H1 (cell line): Measurements from ENCODE around the gene RSBN1. TPM values are rescaled to one million over a fixed set of nuclear protein-coding genes. Genes with fewer than 3 reads are reported as not detected.

ENCODE experiments used
- CTCF ChIA-PET: fragments of 300-600 bp; sonication (Branson Sonifier 250); formaldehyde crosslinking; loops from one replicate; lab custom pipeline; 2021; ENCODE audit not compliant: partially characterized antibody; lab: Charles Lee
- POLR2A ChIA-PET: fragments of 300-600 bp; sonication (Branson Sonifier 250); formaldehyde crosslinking; loops from one replicate; lab custom pipeline; 2021; ENCODE audit warnings: inconsistent platforms; ENCODE audit not compliant: partially characterized antibody; lab: Charles Lee
- DNase-seq, 2 experiments: peaks; one replicate each; pipeline versions ENCODE4 v3.0.0 to v3.0.0-alpha.2; 2010 to 2022; ENCODE audit warnings: low spot score in 2 of 2, low read depth in 1 of 2, mixed read lengths in 1 of 2
- FAIRE-seq: peaks from 2 replicates; lab custom pipeline; 2011; peaks lifted over from hg19 to GRCh38; lab: Jason Lieb, UNC
- H2AFZ ChIP-seq: 2 replicates; pipeline ENCODE4 v1.8.1; 2012; ENCODE audit warnings: low read length, inconsistent platforms
- H2AK5ac ChIP-seq: 2 replicates; pipeline ENCODE4 v1.6.1; 2013; ENCODE audit warnings: low read depth, low read length
- H2BK120ac ChIP-seq: replicated peaks from 2 replicates; pipeline ENCODE3; 2013; ENCODE audit warnings: low read depth, low read length, inconsistent platforms
- H2BK12ac ChIP-seq: 2 replicates; pipeline ENCODE4 v1.6.1; 2013; ENCODE audit warnings: low read depth, low read length
- H2BK15ac ChIP-seq: 2 replicates; pipeline ENCODE4 v1.6.1; 2013; ENCODE audit warnings: low read length
- H2BK20ac ChIP-seq: 2 replicates; pipeline ENCODE4 v1.6.1; 2013; ENCODE audit warnings: low read length
- H2BK5ac ChIP-seq: 2 replicates; pipeline ENCODE4 v1.6.1; 2013; ENCODE audit warnings: low read depth, low read length
- H3K14ac ChIP-seq: 2 replicates; pipeline ENCODE4 v1.6.1; 2013; ENCODE audit warnings: inconsistent platforms; ENCODE audit not compliant: insufficient read length
- H3K18ac ChIP-seq: 2 replicates; pipeline ENCODE4 v1.6.1; 2013; ENCODE audit warnings: low read length; ENCODE audit errors: extremely low read depth
- H3K23ac ChIP-seq: 2 replicates; pipeline ENCODE4 v1.6.1; 2013; ENCODE audit warnings: inconsistent platforms; ENCODE audit not compliant: insufficient read length
- H3K23me2 ChIP-seq: 2 replicates; pipeline ENCODE4 v1.6.1; 2013; ENCODE audit warnings: low read depth, low read length
- H3K27ac ChIP-seq: 2 replicates; pipeline ENCODE4 v1.6.1; 2011; ENCODE audit warnings: low read depth, low read length, inconsistent platforms
- H3K27me3 ChIP-seq, 4 experiments: replicated peaks in 1 of 4; 1 replicate in 1 of 4; 2 replicates in 3 of 4; pipeline versions ENCODE4 v1.6.1 to v1.8.1; 2011 to 2013; ENCODE audit warnings: low read length in 3 of 4, mild to moderate bottlenecking in 3 of 4, inconsistent platforms in 2 of 4, mixed read lengths in 2 of 4, moderate library complexity in 1 of 4; ENCODE audit not compliant: control insufficient read depth in 3 of 4, insufficient read depth in 3 of 4; ENCODE audit errors: extremely low read depth in 1 of 4
- H3K36me3 ChIP-seq, 4 experiments: 2 replicates each; pipeline versions ENCODE4 v1.6.1 to v1.8.1; 2011 to 2013; ENCODE audit warnings: mild to moderate bottlenecking in 4 of 4, low read length in 3 of 4, moderate library complexity in 2 of 4, control low read depth in 1 of 4, inconsistent platforms in 1 of 4; ENCODE audit not compliant: insufficient read depth in 4 of 4, control insufficient read depth in 2 of 4
- H3K4ac ChIP-seq: replicated peaks from 2 replicates; pipeline ENCODE3; 2013; ENCODE audit warnings: low read length, low read depth, mixed read lengths, inconsistent platforms; ENCODE audit not compliant: insufficient read length
- H3K4me1 ChIP-seq, 4 experiments: replicated peaks in 1 of 4; 1 replicate in 1 of 4; 2 replicates in 3 of 4; pipeline versions ENCODE4 v1.6.1 to v1.8.1; 2011 to 2013; ENCODE audit warnings: low read length in 3 of 4, inconsistent platforms in 2 of 4, mixed read lengths in 1 of 4; ENCODE audit not compliant: insufficient read depth in 4 of 4, control insufficient read depth in 3 of 4
- H3K4me2 ChIP-seq, 2 experiments: 2 replicates each; pipeline versions ENCODE4 v1.6.1 to v1.8.1; 2011 to 2013; ENCODE audit warnings: low read depth in 2 of 2, low read length in 2 of 2, control low read depth in 1 of 2, inconsistent platforms in 1 of 2, mild to moderate bottlenecking in 1 of 2; ENCODE audit not compliant: insufficient read depth in 1 of 2
- H3K4me3 ChIP-seq, 4 experiments: fragments of 200-600, 300-600 bp in 1 of 4; sonication (generic), shearing (Covaris generic), sonication (Bioruptor Twin) in 1 of 4; 2 replicates each; pipeline versions ENCODE4 v1.5.1 to v1.8.1; 2011 to 2016; ENCODE audit warnings: low read length in 4 of 4, low read depth in 3 of 4, control low read depth in 2 of 4, inconsistent platforms in 2 of 4, mild to moderate bottlenecking in 2 of 4, mixed read lengths in 1 of 4, moderate library complexity in 1 of 4; ENCODE audit not compliant: insufficient read depth in 2 of 4; ENCODE audit errors: extremely low read depth in 1 of 4
- H3K56ac ChIP-seq: replicated peaks from 2 replicates; pipeline ENCODE3; 2013; ENCODE audit warnings: low read depth, mild to moderate bottlenecking, mixed read lengths, low read length, inconsistent platforms; ENCODE audit not compliant: insufficient read length
- H3K79me1 ChIP-seq: 2 replicates; pipeline ENCODE4 v1.6.1; 2013; ENCODE audit warnings: low read depth, low read length, control low read depth
- H3K79me2 ChIP-seq, 2 experiments: 2 replicates each; pipeline versions ENCODE4 v1.6.1 to v1.8.1; 2012 to 2013; ENCODE audit warnings: low read length in 2 of 2, mild to moderate bottlenecking in 2 of 2, inconsistent platforms in 1 of 2; ENCODE audit not compliant: insufficient read depth in 2 of 2, control insufficient read depth in 1 of 2
- H3K9ac ChIP-seq, 4 experiments: replicated peaks in 1 of 4; 1 replicate in 1 of 4; 2 replicates in 3 of 4; pipeline versions ENCODE4 v1.6.1 to v1.8.1; 2011 to 2013; ENCODE audit warnings: low read depth in 3 of 4, low read length in 3 of 4, control low read depth in 2 of 4, mild to moderate bottlenecking in 2 of 4, moderate library complexity in 2 of 4, inconsistent platforms in 1 of 4; ENCODE audit errors: extremely low read depth in 1 of 4
- H3K9me3 ChIP-seq, 2 experiments: 2 replicates each; pipeline versions ENCODE4 v1.6.1 to v1.8.1; 2012 to 2013; ENCODE audit warnings: mild to moderate bottlenecking in 2 of 2, moderate library complexity in 2 of 2, control low read depth in 1 of 2, inconsistent platforms in 1 of 2, low read depth in 1 of 2, low read length in 1 of 2, mixed read lengths in 1 of 2; ENCODE audit not compliant: insufficient read depth in 2 of 2
- H4K20me1 ChIP-seq, 2 experiments: replicated peaks in 1 of 2; 2 replicates each; pipeline versions ENCODE3 to v1.8.1; 2011 to 2013; ENCODE audit warnings: inconsistent platforms in 2 of 2, low read length in 2 of 2, mild to moderate bottlenecking in 1 of 2; ENCODE audit not compliant: insufficient read depth in 2 of 2, control insufficient read depth in 1 of 2
- H4K5ac ChIP-seq: 2 replicates; pipeline ENCODE4 v1.6.1; 2013; ENCODE audit warnings: low read length, low read depth, mixed read lengths, inconsistent platforms; ENCODE audit not compliant: insufficient read length
- H4K8ac ChIP-seq: 2 replicates; pipeline ENCODE4 v1.8.0; 2013; ENCODE audit warnings: mild to moderate bottlenecking, moderate library complexity, low read length, inconsistent platforms; ENCODE audit not compliant: insufficient read depth; ENCODE audit errors: extremely low read depth
- H4K91ac ChIP-seq: replicated peaks from 2 replicates; pipeline ENCODE3; 2013; ENCODE audit warnings: low read length, mixed read lengths, inconsistent platforms; ENCODE audit not compliant: insufficient read length
- BCL11A ChIP-seq, 2 experiments: IDR thresholded peaks; one replicate each; pipeline ENCODE4 v1.6.1; 2011; ENCODE audit warnings: low read depth in 2 of 2, low read length in 2 of 2, mild to moderate bottlenecking in 2 of 2
- CBX8 ChIP-seq: fragments of 300-800, 300-1000 bp; sonication (generic); IDR thresholded peaks from 2 replicates; pipeline ENCODE4 v1.7.1; 2016; ENCODE audit warnings: low read depth, low read length, borderline replicate concordance
- EZH2 ChIP-seq: fragments of 200-600 bp; sonication (generic); IDR thresholded peaks from 2 replicates; pipeline ENCODE4 v1.7.1; 2012; ENCODE audit warnings: low read depth, mild to moderate bottlenecking, moderate library complexity, low read length, inconsistent platforms; ENCODE audit not compliant: severe bottlenecking
- HDAC6 ChIP-seq: IDR thresholded peaks from one replicate; pipeline ENCODE4 v1.7.1; 2012; ENCODE audit warnings: low read depth, mild to moderate bottlenecking, inconsistent platforms, low read length, moderate library complexity
- KDM1A ChIP-seq: fragments of 200-600, 300-600 bp; sonication (generic); IDR thresholded peaks from 2 replicates; pipeline ENCODE4 v1.7.1; 2016; ENCODE audit warnings: mild to moderate bottlenecking, low read length, borderline replicate concordance
- NRF1 ChIP-seq: IDR thresholded peaks from 2 replicates; pipeline ENCODE4 v1.6.1; 2011; ENCODE audit warnings: mild to moderate bottlenecking, low read depth, low read length, improper control_type of control experiment
- POU5F1 ChIP-seq: IDR thresholded peaks from 2 replicates; pipeline ENCODE4 v1.6.1; 2011; ENCODE audit warnings: low read depth, mild to moderate bottlenecking, low read length, moderate library complexity
- SP2 ChIP-seq: IDR thresholded peaks from 2 replicates; pipeline ENCODE4 v1.6.1; 2012; ENCODE audit warnings: mild to moderate bottlenecking, low read length, inconsistent platforms
- SP4 ChIP-seq: IDR thresholded peaks from 2 replicates; pipeline ENCODE4 v1.6.1; 2012; ENCODE audit warnings: low read length, inconsistent platforms
- SUZ12 ChIP-seq: fragments of 200-600 bp; sonication (generic); IDR thresholded peaks from 2 replicates; pipeline ENCODE4 v1.6.1; 2012; ENCODE audit warnings: mild to moderate bottlenecking, inconsistent platforms, low read length, moderate library complexity, mixed read lengths
- TBP ChIP-seq: IDR thresholded peaks from 2 replicates; pipeline ENCODE4 v1.6.1; 2011; ENCODE audit warnings: low read depth, low read length, improper control_type of control experiment
- TEAD4 ChIP-seq: IDR thresholded peaks from 2 replicates; pipeline ENCODE4 v1.6.1; 2012; ENCODE audit warnings: low read depth, low read length, inconsistent platforms, mixed read lengths
- WGBS, 2 experiments: shearing (Covaris generic) in 1 of 2; methylation state at CpG; one replicate each; pipeline versions ENCODE4 v1.1.6 to v1.1.7; 2013 to 2015; ENCODE audit warnings: low lambda C conversion rate in 2 of 2, mixed read lengths in 2 of 2, inconsistent platforms in 1 of 2, low coverage in 1 of 2, missing lambda C conversion rate in 1 of 2; ENCODE audit not compliant: insufficient replicate concordance in 2 of 2, insufficient coverage in 1 of 2, insufficient read length in 1 of 2; ENCODE audit errors: extremely low coverage in 1 of 2, missing lambda C conversion rate in 1 of 2; 5-methylcytosine and 5-hydroxymethylcytosine counted together
- polyA plus RNA-seq, 7 experiments: library from polyadenylated mRNA; depleted of rRNA in 3 of 7; stranded (reverse) in 5 of 7; unstranded in 2 of 7; fragments of >200 nt in 5 of 7; fragments of 200-250 nt in 2 of 7; gene quantifications; 1 replicate in 5 of 7; 2 replicates in 1 of 7; 4 replicates in 1 of 7; pipeline versions ENCODE4 v1.2.1 to v1.2.3, GENCODE V29; 2011 to 2013; ENCODE audit warnings: missing spikeins in 2 of 7, mixed read lengths in 2 of 7
- total RNA-seq: library from RNA; stranded (reverse); fragmentation: NEBNext Ultra II Directional; extraction: Animal tissue kit (Norgen Biotek cat#: 25700); gene quantifications from 2 replicates; pipeline ENCODE4 v1.2.1, GENCODE V29; 2021
- TF ChIP-seq, protein P1 (sequence below): IDR thresholded peaks from 2 replicates; pipeline ENCODE4 v1.6.1; 2011; ENCODE audit warnings: low read length, improper control_type of control experiment

Gene RSBN1
- total and polyA plus RNA-seq, 2 of the 8 experiments (the other 6 are each of a cell fraction or from before 2014, with no cell fraction given): 4.2 to 17.6 TPM

GRCh38 chr1:113850127-113850796, 38.0 kb upstream of the RSBN1 start:
- Histone ChIP-seq H3K23ac (no peak overlapping the region), H2AFZ (no peak overlapping the region), H2BK120ac (no peak overlapping the region), H3K14ac (no peak overlapping the region), H2BK15ac (no peak overlapping the region), H3K4me3 (no peak overlapping the region), H3K4ac (no peak overlapping the region), H3K9ac (no peak overlapping the region), H4K8ac (no peak overlapping the region), H3K27me3 (no peaks in the 10 kb centered on the region), H3K4me1 (no peaks in the 10 kb centered on the region), H2BK5ac (no peak overlapping the region), H3K27ac (no peak overlapping the region), H2AK5ac (no peak overlapping the region), H3K36me3 (no peaks in the 10 kb centered on the region), H3K4me2 (no peak overlapping the region), H3K9me3 (peaks cover 0 to 3% of the 10 kb centered on the region in 2 experiments; a peak in 1 of 4 replicates), H3K23me2 (no peaks in the 10 kb centered on the region), H3K18ac (no peak overlapping the region), H3K56ac (no peak overlapping the region), H3K79me2 (no peaks in the 10 kb centered on the region), H4K5ac (no peak overlapping the region), H3K79me1 (no peaks in the 10 kb centered on the region), H2BK20ac (no peak overlapping the region), H4K20me1 (no peaks in the 10 kb centered on the region), H2BK12ac (no peak overlapping the region), H4K91ac (no peak overlapping the region)
- CTCF ChIA-PET: interaction anchor here (1.0 to 1.4 kb wide), 3 partner anchors 12 to 14 kb away, joined by 3 to 5 read pairs (median 4); no protein-coding TSS in a partner anchor
- 89% methylated on average over 3 of the region's 3 CpGs; no CpG with 5 or more reads in 1 of the 2 experiments for WGBS, 2 experiments
- no peak for FAIRE-seq
- no peak for DNase-seq
- POLR2A ChIA-PET: interaction anchor here (1.0 kb wide), 1 partner anchor 38 kb away, joined by 3 read pairs; the partner anchor contains the start of gene RSBN1
- TF ChIP-seq HDAC6 (no peak), KDM1A (no peak), POU5F1 (no peak), SUZ12 (no peak), SP4 (no peak), NRF1 (no peak), CBX8 (no peak), TEAD4 (no peak), EZH2 (no peak), TBP (no peak), SP2 (no peak), BCL11A (IDR thresholded peaks at IDR 0.05; ENCODE audit: low read depth in 2 of 2, low read length in 2 of 2) (no peak)
- TF ChIP-seq, protein P1, sequence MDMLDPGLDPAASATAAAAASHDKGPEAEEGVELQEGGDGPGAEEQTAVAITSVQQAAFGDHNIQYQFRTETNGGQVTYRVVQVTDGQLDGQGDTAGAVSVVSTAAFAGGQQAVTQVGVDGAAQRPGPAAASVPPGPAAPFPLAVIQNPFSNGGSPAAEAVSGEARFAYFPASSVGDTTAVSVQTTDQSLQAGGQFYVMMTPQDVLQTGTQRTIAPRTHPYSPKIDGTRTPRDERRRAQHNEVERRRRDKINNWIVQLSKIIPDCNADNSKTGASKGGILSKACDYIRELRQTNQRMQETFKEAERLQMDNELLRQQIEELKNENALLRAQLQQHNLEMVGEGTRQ: no peak
